Nephron (organoid): ENCODE measurements around the gene TMEM63C.

Experiments used
- H3K27ac Mint-ChIP-seq, 3 experiments: 2 replicates each; pipeline ENCODE4 v1.8.0; 2020; ENCODE audit warnings: mixed read lengths in 3 of 3, mild to moderate bottlenecking in 2 of 3, moderate library complexity in 1 of 3
- H3K27me3 Mint-ChIP-seq: 2 replicates; pipeline ENCODE4 v1.8.0; 2021; ENCODE audit warnings: low read depth, mild to moderate bottlenecking, moderate library complexity, mixed read lengths
- H3K36me3 Mint-ChIP-seq: 2 replicates; pipeline ENCODE4 v1.8.0; 2020; ENCODE audit warnings: low read depth, mixed read lengths
- H3K4me1 Mint-ChIP-seq: 2 replicates; pipeline ENCODE4 v1.8.0; 2020; ENCODE audit warnings: mixed read lengths
- H3K4me3 Mint-ChIP-seq, 3 experiments: 2 replicates each; pipeline ENCODE4 v1.8.0; 2020; ENCODE audit warnings: mild to moderate bottlenecking in 3 of 3, mixed read lengths in 3 of 3, moderate library complexity in 2 of 3
- H3K9me3 Mint-ChIP-seq: 2 replicates; pipeline ENCODE4 v1.8.0; 2020; ENCODE audit warnings: mixed read lengths
- TF ChIP-seq, protein P1 (sequence below), 3 experiments: fragments of 200-600 bp; sonication (generic); IDR thresholded peaks; one replicate each; pipeline ENCODE4 v1.5.0; 2021; ENCODE audit warnings: antibody characterized with exemption in 3 of 3; ENCODE audit not compliant: unreplicated experiment in 3 of 3

Gene TMEM63C

DNA sequence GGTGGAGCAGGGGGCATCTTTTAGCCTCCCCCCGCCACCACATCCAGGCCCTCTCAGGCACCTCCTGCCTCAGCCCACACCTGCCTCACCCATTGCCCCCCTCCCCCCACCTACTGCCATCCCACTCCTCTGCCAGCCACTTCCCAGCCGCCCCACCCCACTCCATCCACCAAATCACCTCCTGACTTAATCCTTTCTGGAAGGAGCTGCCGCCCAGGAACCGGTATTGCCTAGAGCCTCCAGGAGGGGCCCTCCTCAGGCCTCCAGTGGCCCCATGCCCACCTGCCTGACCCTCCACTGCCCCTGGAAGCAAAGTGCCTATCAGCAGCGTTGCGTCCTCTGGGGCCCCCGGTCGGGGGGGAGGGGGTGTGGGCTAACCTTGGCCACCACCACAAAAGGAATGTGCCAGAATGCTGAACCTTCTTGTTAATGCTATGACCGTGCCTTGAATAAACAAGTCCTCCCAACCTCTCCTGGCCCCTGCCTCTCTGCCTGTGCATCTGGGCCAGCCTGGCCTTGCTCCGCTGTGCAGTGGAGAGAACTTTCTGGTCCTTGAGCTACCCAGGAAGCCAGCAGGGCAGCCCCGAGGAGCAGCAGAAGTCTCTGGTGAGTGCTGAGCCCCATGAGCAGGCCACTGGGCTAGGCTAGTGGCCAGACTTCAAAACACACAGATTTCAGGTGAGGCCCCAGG lies 77.6 kb downstream of the TMEM63C start:
- TF ChIP-seq, protein P1, sequence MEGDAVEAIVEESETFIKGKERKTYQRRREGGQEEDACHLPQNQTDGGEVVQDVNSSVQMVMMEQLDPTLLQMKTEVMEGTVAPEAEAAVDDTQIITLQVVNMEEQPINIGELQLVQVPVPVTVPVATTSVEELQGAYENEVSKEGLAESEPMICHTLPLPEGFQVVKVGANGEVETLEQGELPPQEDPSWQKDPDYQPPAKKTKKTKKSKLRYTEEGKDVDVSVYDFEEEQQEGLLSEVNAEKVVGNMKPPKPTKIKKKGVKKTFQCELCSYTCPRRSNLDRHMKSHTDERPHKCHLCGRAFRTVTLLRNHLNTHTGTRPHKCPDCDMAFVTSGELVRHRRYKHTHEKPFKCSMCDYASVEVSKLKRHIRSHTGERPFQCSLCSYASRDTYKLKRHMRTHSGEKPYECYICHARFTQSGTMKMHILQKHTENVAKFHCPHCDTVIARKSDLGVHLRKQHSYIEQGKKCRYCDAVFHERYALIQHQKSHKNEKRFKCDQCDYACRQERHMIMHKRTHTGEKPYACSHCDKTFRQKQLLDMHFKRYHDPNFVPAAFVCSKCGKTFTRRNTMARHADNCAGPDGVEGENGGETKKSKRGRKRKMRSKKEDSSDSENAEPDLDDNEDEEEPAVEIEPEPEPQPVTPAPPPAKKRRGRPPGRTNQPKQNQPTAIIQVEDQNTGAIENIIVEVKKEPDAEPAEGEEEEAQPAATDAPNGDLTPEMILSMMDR (IDR thresholded peaks at IDR 0.05; ENCODE audit: unreplicated experiment in 3 of 3): no peak
- H3K9me3 Mint-ChIP-seq: no peaks in the 10 kb centered on the region
- no peak overlapping the region for H3K27ac Mint-ChIP-seq
- H3K4me1 Mint-ChIP-seq: no peaks in the 10 kb centered on the region
- H3K36me3 Mint-ChIP-seq: no peaks in the 10 kb centered on the region
- H3K27me3 Mint-ChIP-seq: peaks cover 31% of the 10 kb centered on the region
- H3K4me3 Mint-ChIP-seq: no peak overlapping the region

DNA sequence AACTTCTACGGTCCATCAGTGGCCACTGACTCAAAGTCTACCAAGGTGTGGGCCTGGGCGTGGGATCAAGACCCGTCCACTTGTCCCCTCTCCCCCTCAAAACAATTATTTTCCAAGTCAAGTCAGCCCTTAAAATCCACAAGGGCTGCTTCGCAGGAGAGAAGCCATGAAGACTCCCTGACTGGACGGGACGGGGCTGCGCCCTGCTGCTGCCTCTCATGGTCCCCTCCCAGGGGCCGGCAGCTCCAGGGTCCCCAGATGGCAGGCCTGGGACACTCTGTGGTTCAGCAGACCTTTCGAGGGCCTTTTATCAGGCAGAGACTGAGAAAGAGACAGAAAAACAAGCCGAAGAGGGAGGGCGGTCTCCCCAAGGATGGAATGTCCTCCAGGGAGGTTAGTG lies 78.6 kb downstream of the TMEM63C start:
- H3K27me3 Mint-ChIP-seq: peaks cover 37% of the 10 kb centered on the region
- TF ChIP-seq, protein P1 (IDR thresholded peaks at IDR 0.05; ENCODE audit: unreplicated experiment in 3 of 3): no peak
- H3K9me3 Mint-ChIP-seq: no peaks in the 10 kb centered on the region
- no peak overlapping the region for H3K4me3 Mint-ChIP-seq
- H3K4me1 Mint-ChIP-seq: no peaks in the 10 kb centered on the region
- H3K36me3 Mint-ChIP-seq: no peaks in the 10 kb centered on the region
- H3K27ac Mint-ChIP-seq: no peak overlapping the region

DNA sequence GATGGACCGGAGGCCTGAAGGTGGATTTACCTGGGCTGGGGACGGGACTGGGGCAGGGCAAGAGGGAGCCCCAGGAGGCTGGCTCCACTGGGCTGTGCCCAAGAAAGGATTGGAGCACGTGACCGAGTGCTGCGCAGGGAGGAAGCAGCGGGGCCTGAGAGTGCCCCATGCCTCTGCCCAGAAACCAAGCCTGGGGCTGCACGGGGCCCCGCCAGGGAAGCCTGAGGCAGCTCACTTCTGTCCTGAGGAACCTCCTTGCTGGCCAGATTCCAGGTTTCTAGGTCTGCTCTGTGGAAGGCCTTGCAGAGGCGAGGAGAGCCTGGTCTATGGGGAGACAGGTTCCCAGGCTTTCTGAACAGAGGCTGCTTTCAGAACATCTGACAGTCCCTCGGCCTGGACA lies 79.0 kb downstream of the TMEM63C start:
- Mint-ChIP-seq H3K27me3 (peaks cover 37% of the 10 kb centered on the region), H3K4me3 (no peak overlapping the region), H3K4me1 (no peaks in the 10 kb centered on the region), H3K27ac (no peak overlapping the region), H3K9me3 (no peaks in the 10 kb centered on the region), H3K36me3 (no peaks in the 10 kb centered on the region)
- TF ChIP-seq, protein P1 (IDR thresholded peaks at IDR 0.05; ENCODE audit: unreplicated experiment in 3 of 3): no peak

DNA sequence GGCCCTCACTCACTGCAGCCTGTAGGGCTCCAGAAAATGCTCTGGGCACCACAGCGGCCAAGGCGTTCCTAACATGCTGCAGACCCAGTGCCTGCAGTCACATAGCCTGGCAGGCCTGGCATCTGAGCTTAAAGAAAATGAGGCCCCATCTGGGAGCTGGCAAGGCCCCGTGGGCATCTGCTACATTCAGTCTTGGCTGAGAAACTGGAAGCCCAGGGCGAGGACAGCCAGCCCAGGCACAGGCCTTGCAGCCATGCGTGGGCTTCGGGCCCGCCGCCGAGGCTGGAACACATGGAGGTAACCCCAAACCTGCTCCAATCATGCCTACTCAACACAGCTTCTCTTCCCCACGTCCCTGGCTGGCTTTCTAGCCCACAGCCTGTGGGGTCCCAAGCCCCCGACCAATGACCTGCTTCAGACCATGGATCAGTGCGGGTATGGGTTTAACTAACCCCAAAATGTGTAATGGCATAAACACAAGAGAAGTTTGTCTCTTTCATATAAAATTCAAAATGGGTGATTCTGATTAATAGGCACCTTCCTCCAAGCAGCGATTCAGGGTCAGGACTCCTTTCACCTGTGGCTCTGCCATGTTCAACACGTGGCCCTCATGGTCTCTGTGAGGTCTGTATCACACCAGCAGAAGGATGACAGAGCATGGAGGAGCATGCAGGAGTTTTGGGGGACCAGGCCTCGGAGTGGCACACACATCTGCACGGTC lies 83.0 kb downstream of the TMEM63C start:
- H3K4me3 Mint-ChIP-seq: no peak overlapping the region
- H3K9me3 Mint-ChIP-seq: peaks cover 4% of the 10 kb centered on the region
- peaks cover 47% of the 10 kb centered on the region for H3K27me3 Mint-ChIP-seq
- H3K36me3 Mint-ChIP-seq: no peaks in the 10 kb centered on the region
- TF ChIP-seq, protein P1 (IDR thresholded peaks at IDR 0.05; ENCODE audit: unreplicated experiment in 3 of 3): no peak
- H3K27ac Mint-ChIP-seq: no peak overlapping the region
- H3K4me1 Mint-ChIP-seq: no peaks in the 10 kb centered on the region

DNA sequence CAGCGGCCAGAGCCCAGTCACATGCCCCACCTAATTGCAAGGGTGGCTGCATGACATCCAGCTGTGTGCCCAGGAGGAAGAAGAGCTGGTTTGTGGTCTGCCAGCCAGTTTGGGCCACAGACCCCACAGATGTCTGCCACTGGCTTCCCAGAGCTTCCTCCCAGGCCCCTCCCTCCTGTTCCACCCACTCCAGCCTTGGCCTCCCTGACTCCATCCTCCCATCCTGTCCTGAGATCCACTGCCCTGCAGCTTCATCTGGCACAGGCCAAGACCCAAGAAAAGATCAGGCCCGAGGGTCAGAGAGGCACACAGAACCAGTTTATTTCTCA lies 83.6 kb downstream of the TMEM63C start:
- H3K9me3 Mint-ChIP-seq: peaks cover 4% of the 10 kb centered on the region
- H3K36me3 Mint-ChIP-seq: no peaks in the 10 kb centered on the region
- H3K27me3 Mint-ChIP-seq: peaks cover 52% of the 10 kb centered on the region
- H3K27ac Mint-ChIP-seq: no peak overlapping the region
- H3K4me3 Mint-ChIP-seq: no peak overlapping the region
- H3K4me1 Mint-ChIP-seq: no peaks in the 10 kb centered on the region
- TF ChIP-seq, protein P1 (IDR thresholded peaks at IDR 0.05; ENCODE audit: unreplicated experiment in 3 of 3): no peak
